LoVo (cell line): ENCODE data around the gene POLR2C.
"Not testable (repeated sequence)": the region's sequence is repeated elsewhere in the genome, so short reads cannot be mapped to it uniquely, and the experiment has no call there.

Experiments
- DNase-seq: peaks from one replicate; pipeline ENCODE4 v3.0.0-alpha.2; 2016; ENCODE audit warnings: low spot score

The POLR2C gene

GRCh38 chr16:57462209-57462977, at the start of gene POLR2C:
Gene POLR2C, plus strand, starts transcription at chr16:57462679. Its CDS starts 46 bp downstream, at chr16:57462725.
- DNase-seq, result peak; percentile 85

GRCh38 chr16:57413301-57413730, 49.2 kb upstream of the POLR2C start:
- no peak for DNase-seq

- DNase-seq, result no peak
Measured at GRCh38 chr16:57413733-57414132, 48.7 kb upstream of the POLR2C start.

GRCh38 chr16:57416084-57416483, 46.4 kb upstream of the POLR2C start:
- no peak for DNase-seq

- no peak for DNase-seq
Measured at GRCh38 chr16:57419506-57419905, 43.0 kb upstream of the POLR2C start.

GRCh38 chr16:57422026-57422944, 40.2 kb upstream of the POLR2C start:
- DNase-seq, result peak; percentile 39

GRCh38 chr16:57423152-57423551, 39.3 kb upstream of the POLR2C start:
- DNase-seq, result no peak

- no peak for DNase-seq
Measured at GRCh38 chr16:57424583-57424982, 37.9 kb upstream of the POLR2C start.

GRCh38 chr16:57426356-57426755, 36.1 kb upstream of the POLR2C start:
- DNase-seq, result no peak

- DNase-seq, result no peak
Measured at GRCh38 chr16:57427307-57427706, 35.2 kb upstream of the POLR2C start.

- no peak for DNase-seq
Measured at GRCh38 chr16:57427824-57428223, 34.7 kb upstream of the POLR2C start.

GRCh38 chr16:57430955-57431354, 31.5 kb upstream of the POLR2C start:
- DNase-seq, result no peak

- DNase-seq, result no peak
Measured at GRCh38 chr16:57432505-57432904, 30.0 kb upstream of the POLR2C start.

GRCh38 chr16:57432989-57433388, 29.5 kb upstream of the POLR2C start:
- no peak for DNase-seq

GRCh38 chr16:57434003-57434402, 28.5 kb upstream of the POLR2C start:
- DNase-seq, result no peak

GRCh38 chr16:57435838-57436237, 26.6 kb upstream of the POLR2C start:
- no peak for DNase-seq

- DNase-seq, result not testable (repeated sequence)
Measured at GRCh38 chr16:57439947-57440346, 22.5 kb upstream of the POLR2C start.

GRCh38 chr16:57440551-57440950, 21.9 kb upstream of the POLR2C start:
- DNase-seq, result not testable (repeated sequence)

- no peak for DNase-seq
Measured at GRCh38 chr16:57444711-57445110, 17.8 kb upstream of the POLR2C start.

- no peak for DNase-seq
Measured at GRCh38 chr16:57445510-57445909, 17.0 kb upstream of the POLR2C start.

GRCh38 chr16:57446531-57447185, 15.8 kb upstream of the POLR2C start:
- peak; percentile 52 for DNase-seq

GRCh38 chr16:57447186-57447962, 15.1 kb upstream of the POLR2C start, which contains the start of the genes CIAPIN1 and COQ9:
Gene CIAPIN1, minus strand, starts transcription at chr16:57447385. Its CDS starts 6,457 bp downstream, at chr16:57440928.
Gene COQ9, plus strand, starts transcription at chr16:57447479. Its CDS starts 27 bp downstream, at chr16:57447506.
- DNase-seq, result peak; percentile 89
